Activated T-cell treated with anti-CD3 and anti-CD28 coated beads, Interleukin-2, amount 50 U/mL, for 24 hours (primary cell): ENCODE results near the gene PPIL6.

Experiments used
- DNase-seq: peaks from one replicate; pipeline ENCODE4 v3.0.0-alpha.2; 2020
- H3K27ac Mint-ChIP-seq: 2 replicates; pipeline ENCODE4 v1.8.0; 2020; ENCODE audit warnings: mild to moderate bottlenecking, mixed read lengths
- H3K27me3 Mint-ChIP-seq: 2 replicates; pipeline ENCODE4 v1.8.0; 2020; ENCODE audit warnings: mixed read lengths
- H3K36me3 Mint-ChIP-seq: 2 replicates; pipeline ENCODE4 v1.8.0; 2020; ENCODE audit warnings: low read depth, mixed read lengths
- H3K4me1 Mint-ChIP-seq: 2 replicates; pipeline ENCODE4 v1.8.0; 2020; ENCODE audit warnings: low read depth, mixed read lengths
- H3K4me3 Mint-ChIP-seq: 2 replicates; pipeline ENCODE4 v1.8.0; 2020; ENCODE audit warnings: mild to moderate bottlenecking, moderate library complexity, mixed read lengths
- H3K9me3 Mint-ChIP-seq: 2 replicates; pipeline ENCODE4 v1.8.0; 2020; ENCODE audit warnings: mixed read lengths

PPIL6 gene

DNA sequence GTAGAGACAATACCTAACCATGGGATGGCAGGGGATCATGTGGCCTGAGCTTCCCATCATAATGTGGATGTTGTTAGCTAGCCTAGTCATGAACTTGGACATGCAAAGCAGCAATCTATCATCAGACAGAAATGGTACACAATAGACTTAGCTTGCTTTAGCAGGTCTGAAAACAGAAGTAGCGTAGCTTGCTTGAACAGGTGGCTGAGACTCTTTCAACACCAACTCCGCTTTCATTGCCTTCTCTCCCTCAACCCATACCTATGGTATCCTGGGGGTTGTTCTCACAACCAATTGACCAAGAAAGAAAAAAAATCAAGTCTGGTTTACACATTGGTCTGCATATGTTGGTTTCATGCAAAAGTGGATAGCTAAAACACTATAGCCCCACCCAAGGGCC is 81.2 kb downstream of the PPIL6 start:
- Mint-ChIP-seq H3K36me3 (peaks cover 96% of the 10 kb centered on the region), H3K4me1 (peaks cover 24% of the 10 kb centered on the region), H3K9me3 (no peaks in the 10 kb centered on the region), H3K27ac (no peak overlapping the region), H3K4me3 (no peak overlapping the region), H3K27me3 (no peaks in the 10 kb centered on the region)
- DNase-seq: no peak

DNA sequence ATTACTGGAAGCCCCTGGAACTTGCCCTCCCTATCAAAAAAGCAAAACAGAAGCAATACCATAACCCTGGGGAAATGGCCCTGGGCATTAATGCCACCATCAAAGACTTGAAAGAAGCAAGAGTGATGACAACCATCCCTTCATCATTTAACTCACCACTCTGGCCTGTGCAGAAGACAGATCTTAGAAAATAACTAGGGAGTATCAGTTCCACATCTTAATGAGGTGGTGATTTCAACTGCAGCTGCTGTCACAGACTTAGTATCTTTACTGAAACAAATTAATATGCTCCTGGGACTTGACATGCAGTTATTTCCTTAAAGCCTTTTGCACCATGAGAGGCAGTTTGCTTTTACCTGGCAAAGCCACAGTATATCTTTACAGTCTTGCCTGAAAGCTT is 82.2 kb downstream of the PPIL6 start:
- Mint-ChIP-seq H3K27ac (no peak overlapping the region), H3K4me1 (peaks cover 16% of the 10 kb centered on the region), H3K27me3 (no peaks in the 10 kb centered on the region), H3K9me3 (no peaks in the 10 kb centered on the region), H3K36me3 (peaks cover 94% of the 10 kb centered on the region), H3K4me3 (no peak overlapping the region)
- no peak for DNase-seq

DNA sequence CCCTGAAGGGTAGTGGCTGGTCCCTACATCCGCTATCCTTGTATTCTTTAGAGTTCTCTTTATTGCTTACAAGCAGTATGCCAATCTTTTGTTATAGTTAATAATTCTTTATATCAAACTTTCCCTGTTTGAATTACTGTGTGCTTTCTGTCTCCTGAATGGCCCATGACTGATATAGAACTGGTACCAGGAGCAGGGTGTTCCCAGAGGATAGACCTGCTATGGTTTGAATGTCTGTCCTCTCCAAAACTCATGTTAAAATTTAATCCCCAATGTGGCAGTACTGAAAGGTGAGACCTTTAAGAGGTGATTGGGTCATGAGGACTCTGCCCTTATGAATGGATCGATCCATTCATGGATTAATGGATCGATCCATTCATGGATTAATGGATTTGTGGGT is 84.2 kb downstream of the PPIL6 start:
- Mint-ChIP-seq H3K27me3 (no peaks in the 10 kb centered on the region), H3K9me3 (no peaks in the 10 kb centered on the region), H3K4me3 (no peak overlapping the region), H3K27ac (no peak overlapping the region), H3K4me1 (peaks cover 8% of the 10 kb centered on the region), H3K36me3 (peaks cover 97% of the 10 kb centered on the region)
- no peak for DNase-seq

DNA sequence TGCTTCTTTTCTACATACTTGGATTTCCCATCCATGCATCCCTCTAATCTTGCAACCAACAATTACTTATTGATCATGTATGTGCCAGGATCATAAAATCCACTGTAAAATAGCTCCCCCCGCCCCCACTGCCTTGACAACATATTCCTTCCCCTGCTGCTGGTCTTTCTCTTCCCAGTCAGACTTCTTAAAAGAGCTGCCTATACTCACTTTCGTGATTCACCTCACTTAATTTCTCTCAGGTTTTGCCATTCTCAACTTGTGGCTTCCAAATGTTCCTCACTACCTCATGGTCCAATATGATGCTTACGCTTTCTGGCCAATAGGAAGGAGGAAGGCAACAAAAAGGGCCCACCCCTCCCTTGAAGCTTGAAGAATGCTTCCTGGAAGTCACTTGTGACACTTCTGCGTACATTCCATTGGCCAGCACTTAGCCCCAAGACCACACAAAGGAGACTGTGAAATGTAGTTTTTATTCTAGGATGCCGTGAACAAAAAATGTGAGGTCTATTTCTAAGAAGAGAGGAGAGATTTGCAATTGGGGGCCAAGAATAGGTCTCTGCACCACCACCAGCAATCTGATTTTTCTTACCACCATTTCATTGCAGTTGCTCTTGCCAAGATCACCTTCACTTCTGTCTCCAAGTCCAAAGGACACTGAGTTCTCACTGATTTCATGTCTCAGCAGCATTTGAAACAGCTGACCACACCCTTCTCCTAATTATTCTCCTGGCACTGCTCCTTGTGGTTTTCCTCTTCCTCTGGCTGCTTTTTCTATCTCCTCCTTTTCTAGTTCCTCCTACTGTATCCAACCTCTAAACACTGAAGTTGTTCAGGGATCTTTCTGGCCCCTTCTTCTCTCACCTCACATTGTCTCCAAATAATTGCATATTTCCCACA is 88.9 kb downstream of the PPIL6 start:
- Mint-ChIP-seq H3K27ac (no peak overlapping the region), H3K36me3 (peaks cover 55% of the 10 kb centered on the region), H3K27me3 (no peaks in the 10 kb centered on the region), H3K4me3 (no peak overlapping the region), H3K4me1 (no peaks in the 10 kb centered on the region), H3K9me3 (no peaks in the 10 kb centered on the region)
- no peak for DNase-seq

DNA sequence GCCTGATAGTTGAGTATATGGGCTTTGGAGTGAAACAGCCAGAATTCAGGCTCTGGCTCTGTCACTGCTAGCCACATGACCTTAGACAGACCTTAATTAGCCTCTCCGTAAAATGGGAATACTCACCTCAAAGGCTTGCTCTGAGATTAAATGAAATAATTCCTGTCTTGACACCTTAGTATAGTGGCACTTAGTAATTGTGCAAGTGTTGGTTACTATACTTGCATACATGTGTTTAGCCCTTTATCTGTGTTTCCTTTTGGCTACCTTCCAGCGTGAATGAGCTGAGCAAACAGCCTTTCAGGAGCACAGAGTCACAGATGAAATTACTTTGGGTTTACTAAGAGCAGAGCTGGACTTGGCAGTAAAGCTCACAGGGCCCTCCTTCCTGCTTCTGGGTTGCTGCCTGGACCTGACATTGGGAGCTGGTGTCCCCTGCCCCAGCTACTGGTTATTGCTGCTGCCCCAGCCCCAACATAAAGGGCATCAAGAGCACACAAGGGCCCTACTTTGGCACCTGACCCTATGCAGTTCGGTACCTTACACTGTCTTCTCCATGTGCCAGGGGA is 90.9 kb downstream of the PPIL6 start:
- Mint-ChIP-seq H3K27ac (no peak overlapping the region), H3K4me1 (peaks cover 3% of the 10 kb centered on the region), H3K27me3 (no peaks in the 10 kb centered on the region), H3K36me3 (peaks cover 37% of the 10 kb centered on the region), H3K9me3 (no peaks in the 10 kb centered on the region), H3K4me3 (no peak overlapping the region)
- no peak for DNase-seq

DNA sequence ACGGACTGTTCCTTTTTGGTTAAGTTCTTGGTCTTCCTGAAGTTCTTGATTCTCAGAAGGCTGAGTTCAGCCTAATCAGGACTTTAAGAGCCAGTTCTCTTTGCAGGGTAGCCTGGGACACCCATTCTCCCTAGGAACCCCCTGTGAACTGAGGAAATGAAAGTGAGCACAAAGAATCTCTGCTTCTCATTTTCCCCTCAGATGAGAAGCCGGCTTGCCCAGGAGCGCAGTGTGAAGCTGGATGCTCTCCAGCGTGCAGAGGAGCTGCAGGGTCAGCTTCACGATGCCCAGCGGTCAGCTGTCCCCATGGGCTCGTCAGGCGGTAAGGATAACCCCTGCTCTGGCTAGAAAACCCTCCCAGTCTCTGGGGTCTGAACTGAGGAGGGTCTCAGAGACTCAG is 92.2 kb downstream of the PPIL6 start:
- H3K9me3 Mint-ChIP-seq: no peaks in the 10 kb centered on the region
- no peak overlapping the region for H3K27ac Mint-ChIP-seq
- no peak overlapping the region for H3K4me3 Mint-ChIP-seq
- H3K4me1 Mint-ChIP-seq: peaks cover 3% of the 10 kb centered on the region
- DNase-seq: no peak
- H3K27me3 Mint-ChIP-seq: no peaks in the 10 kb centered on the region
- H3K36me3 Mint-ChIP-seq: peaks cover 25% of the 10 kb centered on the region

DNA sequence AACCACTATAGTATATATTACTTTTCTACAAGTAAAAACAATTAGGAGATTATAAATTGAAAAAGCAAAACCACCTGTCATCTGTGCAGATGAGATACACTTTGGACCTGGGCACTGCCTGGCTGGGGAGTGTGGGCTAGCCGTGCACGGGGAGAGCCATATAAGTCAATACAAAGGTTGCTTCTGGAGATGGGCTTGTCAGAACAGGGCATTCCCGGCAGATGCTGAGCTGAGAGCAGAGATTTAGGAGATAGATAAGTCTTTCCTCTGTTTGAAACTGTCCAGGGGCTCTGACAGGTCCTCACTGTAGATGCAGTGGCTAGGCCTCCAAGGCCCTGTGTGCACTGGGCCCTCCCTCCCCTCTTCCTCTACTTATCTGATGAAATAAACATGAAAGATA is 92.6 kb downstream of the PPIL6 start:
- no peak overlapping the region for H3K27ac Mint-ChIP-seq
- DNase-seq: no peak
- H3K27me3 Mint-ChIP-seq: no peaks in the 10 kb centered on the region
- peaks cover 3% of the 10 kb centered on the region for H3K4me1 Mint-ChIP-seq
- H3K9me3 Mint-ChIP-seq: no peaks in the 10 kb centered on the region
- no peak overlapping the region for H3K4me3 Mint-ChIP-seq
- H3K36me3 Mint-ChIP-seq: peaks cover 21% of the 10 kb centered on the region

DNA sequence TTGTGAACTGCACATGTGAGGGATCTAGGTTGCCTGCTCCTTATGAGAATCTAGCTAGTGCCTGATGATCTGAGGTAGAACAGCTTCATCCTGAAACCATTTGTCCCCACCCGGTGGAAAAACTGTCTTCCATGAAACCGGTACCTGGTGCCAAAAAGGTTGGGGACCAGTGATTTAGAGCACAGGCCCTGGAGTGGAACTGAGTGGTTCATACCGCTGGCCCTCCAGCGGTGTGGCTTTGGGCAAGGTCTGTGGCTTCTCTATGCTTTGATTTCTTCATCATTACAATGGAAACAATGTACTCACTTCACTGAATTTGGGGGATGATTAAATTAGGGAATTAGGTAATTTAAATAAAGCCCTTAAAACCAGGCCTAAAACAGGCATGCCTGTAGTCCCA is 94.4 kb downstream of the PPIL6 start:
- no peak for DNase-seq
- Mint-ChIP-seq H3K4me1 (peaks cover 3% of the 10 kb centered on the region), H3K9me3 (no peaks in the 10 kb centered on the region), H3K4me3 (no peak overlapping the region), H3K27me3 (no peaks in the 10 kb centered on the region), H3K27ac (no peak overlapping the region), H3K36me3 (peaks cover 8% of the 10 kb centered on the region)

DNA sequence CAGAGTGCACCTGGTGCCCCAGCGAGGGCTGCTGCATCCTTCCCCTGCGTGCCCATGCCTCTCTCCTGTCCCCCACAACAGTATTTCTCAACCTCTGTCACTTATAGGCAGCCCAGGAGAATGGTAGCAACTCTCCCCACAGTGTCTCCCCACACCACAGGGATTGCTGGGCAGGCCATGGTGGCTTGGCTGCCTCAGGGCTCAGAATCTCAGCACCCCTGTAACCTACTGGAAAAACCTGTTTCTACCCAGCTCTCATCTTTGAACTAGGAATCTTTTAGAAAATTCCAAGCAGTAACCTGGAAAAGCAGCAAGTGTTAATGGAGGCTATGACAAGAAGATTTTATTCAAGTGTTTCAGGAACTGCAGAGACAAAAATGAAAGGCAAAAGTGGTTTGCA is 96.2 kb downstream of the PPIL6 start:
- H3K4me3 Mint-ChIP-seq: no peak overlapping the region
- no peaks in the 10 kb centered on the region for H3K9me3 Mint-ChIP-seq
- H3K36me3 Mint-ChIP-seq: peaks cover 7% of the 10 kb centered on the region
- H3K4me1 Mint-ChIP-seq: peaks cover 3% of the 10 kb centered on the region
- no peak for DNase-seq
- H3K27me3 Mint-ChIP-seq: no peaks in the 10 kb centered on the region
- no peak overlapping the region for H3K27ac Mint-ChIP-seq

DNA sequence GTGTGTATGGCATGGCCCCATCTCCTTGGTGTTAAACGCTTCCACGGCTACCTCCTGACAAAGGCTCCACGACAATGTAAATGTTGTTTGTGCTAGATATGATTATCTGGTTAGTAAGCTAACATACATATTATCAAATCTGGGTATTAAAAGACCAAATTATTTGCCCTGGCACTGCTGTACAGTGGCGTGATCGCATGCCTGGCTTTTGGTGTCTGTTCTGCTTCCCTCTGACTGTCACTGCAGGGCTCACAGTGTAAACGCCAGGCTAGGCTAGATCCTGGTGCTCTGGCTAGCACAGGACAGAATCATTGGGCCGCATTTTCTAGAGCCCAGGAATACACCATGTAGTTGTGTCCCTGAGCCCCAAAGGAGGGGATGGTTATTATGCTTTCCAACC is 96.9 kb downstream of the PPIL6 start:
- H3K36me3 Mint-ChIP-seq: peaks cover 7% of the 10 kb centered on the region
- no peaks in the 10 kb centered on the region for H3K27me3 Mint-ChIP-seq
- no peak overlapping the region for H3K27ac Mint-ChIP-seq
- H3K4me3 Mint-ChIP-seq: no peak overlapping the region
- H3K4me1 Mint-ChIP-seq: peaks cover 3% of the 10 kb centered on the region
- DNase-seq: no peak
- no peaks in the 10 kb centered on the region for H3K9me3 Mint-ChIP-seq

DNA sequence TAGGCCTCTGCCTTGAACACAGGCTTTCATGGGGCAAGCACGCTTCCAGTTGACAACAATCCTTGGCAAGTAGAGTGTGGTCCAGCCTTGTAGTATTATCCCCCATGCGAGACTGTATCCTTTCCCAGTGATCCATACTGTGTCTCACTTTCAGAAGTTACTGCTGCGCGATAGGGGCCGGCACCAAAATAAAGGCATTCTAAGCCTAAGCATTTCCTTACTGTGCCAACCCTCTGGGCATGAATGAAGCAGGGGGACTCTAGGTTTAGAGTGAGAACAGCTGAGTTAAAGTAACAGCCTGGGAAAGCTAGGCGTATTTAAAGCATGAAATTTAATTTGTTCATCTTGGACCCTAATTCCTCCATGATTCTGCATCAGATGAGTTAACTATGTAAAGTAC is 97.5 kb downstream of the PPIL6 start:
- H3K27me3 Mint-ChIP-seq: no peaks in the 10 kb centered on the region
- no peaks in the 10 kb centered on the region for H3K9me3 Mint-ChIP-seq
- H3K36me3 Mint-ChIP-seq: peaks cover 7% of the 10 kb centered on the region
- H3K4me1 Mint-ChIP-seq: peaks cover 3% of the 10 kb centered on the region
- DNase-seq: no peak
- no peak overlapping the region for H3K27ac Mint-ChIP-seq
- no peak overlapping the region for H3K4me3 Mint-ChIP-seq

DNA sequence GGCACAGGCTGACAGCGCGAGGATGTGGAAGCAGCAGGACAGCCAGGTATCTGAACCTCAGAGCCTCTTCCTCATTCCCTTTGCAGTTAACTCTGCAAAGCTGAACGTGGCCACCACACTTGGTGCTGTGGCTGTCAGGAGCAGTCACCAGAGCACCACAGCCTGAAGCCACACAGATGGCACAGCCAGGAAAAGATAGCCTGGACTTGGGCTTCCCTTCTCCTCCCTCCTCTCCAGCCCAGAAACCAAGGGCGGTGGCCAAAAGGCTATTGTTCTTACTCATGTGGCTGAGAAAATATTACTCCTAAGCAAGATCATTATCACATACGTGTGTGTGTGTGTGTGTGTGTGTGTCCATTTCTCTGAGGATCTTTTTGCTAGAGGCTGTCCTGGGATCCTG is 97.9 kb downstream of the PPIL6 start:
- H3K36me3 Mint-ChIP-seq: peaks cover 7% of the 10 kb centered on the region
- peaks cover 3% of the 10 kb centered on the region for H3K4me1 Mint-ChIP-seq

DNA sequence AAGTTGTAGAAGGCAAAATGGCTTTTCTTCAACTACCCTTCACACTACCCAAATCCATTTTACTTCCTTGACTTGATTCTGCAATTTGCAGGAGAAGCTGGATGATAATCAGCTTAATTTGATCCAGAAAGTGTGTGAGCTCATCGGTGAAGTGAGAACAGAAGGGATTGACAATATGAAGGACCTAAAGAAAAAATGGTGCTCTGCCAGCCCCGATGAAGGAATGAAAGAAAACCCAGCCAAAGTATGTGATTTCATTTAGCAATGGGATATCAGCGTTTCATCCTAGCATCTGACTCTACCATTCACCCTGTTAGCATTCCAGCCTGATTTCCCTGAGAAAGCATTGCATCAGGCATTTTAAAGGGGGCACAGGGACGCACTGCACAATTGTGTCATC is 99.6 kb downstream of the PPIL6 start:
- Mint-ChIP-seq H3K27me3 (no peaks in the 10 kb centered on the region), H3K4me3 (no peak overlapping the region), H3K4me1 (peaks cover under 1% of the 10 kb centered on the region), H3K36me3 (peaks cover 7% of the 10 kb centered on the region), H3K9me3 (no peaks in the 10 kb centered on the region), H3K27ac (no peak overlapping the region)
- DNase-seq: no peak

More for the DNA sequence above, 97.9 kb downstream of the PPIL6 start:
- no peak overlapping the region for H3K27ac Mint-ChIP-seq
- no peak for DNase-seq
- H3K27me3 Mint-ChIP-seq: no peaks in the 10 kb centered on the region
- no peaks in the 10 kb centered on the region for H3K9me3 Mint-ChIP-seq
- no peak overlapping the region for H3K4me3 Mint-ChIP-seq
